GM18873 (cell line): ENCODE results near the gene ZBTB49.
A peak's percentile ranks its signal among the peaks of the same experiment; 100 is the strongest.

ENCODE experiments used
- ATAC-seq: cut with Tn5 transposase; IDR thresholded peaks from one replicate; pipeline ENCODE4 v1.9.1; 2021; ENCODE audit warnings: mild to moderate bottlenecking, moderate library complexity, moderate number of reproducible peaks; ENCODE audit not compliant: unreplicated experiment, low FRiP score

The ZBTB49 gene

GRCh38 chr4:4281787-4282186 is 8.3 kb upstream of the ZBTB49 start:
- ATAC-seq, result no peak

GRCh38 chr4:4284827-4285618 is 5.0 kb upstream of the ZBTB49 start:
- no peak for ATAC-seq

- no peak for ATAC-seq
These were observed 2.0 kb upstream of the ZBTB49 start for GRCh38 chr4:4288098-4288497.

- ATAC-seq, result no peak
These were observed 996 bp upstream of the ZBTB49 start for GRCh38 chr4:4289055-4289454.

- peak; percentile 20 for ATAC-seq
These were observed 482 bp upstream of the ZBTB49 start for GRCh38 chr4:4289597-4289940.

GRCh38 chr4:4293279-4293678 is 3.2 kb downstream of the ZBTB49 start:
- ATAC-seq, result no peak

- no peak for ATAC-seq
These were observed 6.3 kb downstream of the ZBTB49 start for GRCh38 chr4:4296283-4296846.

- no peak for ATAC-seq
These were observed 9.0 kb downstream of the ZBTB49 start for GRCh38 chr4:4299006-4299405.

- ATAC-seq, result no peak
These were observed 11.9 kb downstream of the ZBTB49 start for GRCh38 chr4:4302001-4302400.

- ATAC-seq, result no peak
These were observed 12.4 kb downstream of the ZBTB49 start for GRCh38 chr4:4302416-4302815.

- ATAC-seq, result no peak
These were observed 16.9 kb downstream of the ZBTB49 start for GRCh38 chr4:4306920-4307319.

- ATAC-seq, result no peak
These were observed 18.9 kb downstream of the ZBTB49 start for GRCh38 chr4:4308800-4309441.

GRCh38 chr4:4311193-4311592 is 21.1 kb downstream of the ZBTB49 start:
- ATAC-seq, result no peak

- ATAC-seq, result no peak
These were observed 25.6 kb downstream of the ZBTB49 start for GRCh38 chr4:4315461-4316149.

- ATAC-seq, result no peak
These were observed 26.1 kb downstream of the ZBTB49 start for GRCh38 chr4:4316150-4316495.

- ATAC-seq, result no peak
These were observed 27.6 kb downstream of the ZBTB49 start for GRCh38 chr4:4317496-4318232.

GRCh38 chr4:4320528-4320927 is 30.5 kb downstream of the ZBTB49 start:
- ATAC-seq, result no peak

- no peak for ATAC-seq
These were observed 31.1 kb downstream of the ZBTB49 start for GRCh38 chr4:4320951-4321714.

- no peak for ATAC-seq
These were observed 32.1 kb downstream of the ZBTB49 start for GRCh38 chr4:4321951-4322688.
